ENCODE results near the gene C2orf66.

Gene C2orf66

GRCh38 chr2:196809260-196809659 is at the start of gene C2orf66:
TSS of gene C2orf66 (minus strand) at chr2:196809355. CDS start at chr2:196809336, 19 bp downstream.
- DNase-seq, result no peak

- DNase-seq, result no peak
Observed at GRCh38 chr2:196854629-196855028, 45.5 kb upstream of the C2orf66 start.

- DNase-seq, result no peak
Observed at GRCh38 chr2:196853301-196854087, 44.3 kb upstream of the C2orf66 start.

- DNase-seq, result no peak
Observed at GRCh38 chr2:196851088-196851487, 41.9 kb upstream of the C2orf66 start.

- DNase-seq, result peak; percentile 53
Observed at GRCh38 chr2:196849895-196850294, 40.7 kb upstream of the C2orf66 start.

GRCh38 chr2:196846295-196846694 is 37.1 kb upstream of the C2orf66 start:
- no peak for DNase-seq

GRCh38 chr2:196845371-196845770 is 36.2 kb upstream of the C2orf66 start:
- no peak for DNase-seq

- DNase-seq, result no peak
Observed at GRCh38 chr2:196840171-196840570, 31.0 kb upstream of the C2orf66 start.

- no peak for DNase-seq
Observed at GRCh38 chr2:196839574-196839973, 30.4 kb upstream of the C2orf66 start.

GRCh38 chr2:196836440-196836839 is 27.3 kb upstream of the C2orf66 start:
- no peak for DNase-seq

- DNase-seq, result no peak
Observed at GRCh38 chr2:196830701-196831100, 21.5 kb upstream of the C2orf66 start.

- no peak for DNase-seq
Observed at GRCh38 chr2:196827356-196827755, 18.2 kb upstream of the C2orf66 start.

GRCh38 chr2:196823750-196824522 is 14.8 kb upstream of the C2orf66 start:
- no peak for DNase-seq

- no peak for DNase-seq
Observed at GRCh38 chr2:196821195-196821594, 12.0 kb upstream of the C2orf66 start.

GRCh38 chr2:196808083-196808665 is 981 bp downstream of the C2orf66 start:
- no peak for DNase-seq

GRCh38 chr2:196804381-196804780 is 4.8 kb downstream of the C2orf66 start:
- DNase-seq, result no peak

- DNase-seq, result no peak
Observed at GRCh38 chr2:196802401-196802800, 6.8 kb downstream of the C2orf66 start.

GRCh38 chr2:196801674-196802261 is 7.4 kb downstream of the C2orf66 start:
- DNase-seq, result no peak

GRCh38 chr2:196798980-196799379 is 10.2 kb downstream of the C2orf66 start:
- DNase-seq, result no peak

GRCh38 chr2:196792865-196793264 is 16.3 kb downstream of the C2orf66 start:
- DNase-seq, result no peak

GRCh38 chr2:196783431-196784094 is 25.6 kb downstream of the C2orf66 start:
- peak; percentile 53 for DNase-seq

GRCh38 chr2:196767101-196767500 is 42.1 kb downstream of the C2orf66 start:
- DNase-seq, result no peak

GRCh38 chr2:196759378-196759706 is 49.8 kb downstream of the C2orf66 start:
- DNase-seq, result no peak

Measured in islet precursor cell (in vitro differentiated cells).